HG02798 (cell line): ENCODE results near the gene HOXA6.

Experiments
- ATAC-seq: cut with Tn5 transposase; IDR thresholded peaks from one replicate; pipeline ENCODE4 v1.9.1; 2021; ENCODE audit warnings: mild to moderate bottlenecking; ENCODE audit not compliant: unreplicated experiment, poor library complexity

HOXA6 gene

DNA sequence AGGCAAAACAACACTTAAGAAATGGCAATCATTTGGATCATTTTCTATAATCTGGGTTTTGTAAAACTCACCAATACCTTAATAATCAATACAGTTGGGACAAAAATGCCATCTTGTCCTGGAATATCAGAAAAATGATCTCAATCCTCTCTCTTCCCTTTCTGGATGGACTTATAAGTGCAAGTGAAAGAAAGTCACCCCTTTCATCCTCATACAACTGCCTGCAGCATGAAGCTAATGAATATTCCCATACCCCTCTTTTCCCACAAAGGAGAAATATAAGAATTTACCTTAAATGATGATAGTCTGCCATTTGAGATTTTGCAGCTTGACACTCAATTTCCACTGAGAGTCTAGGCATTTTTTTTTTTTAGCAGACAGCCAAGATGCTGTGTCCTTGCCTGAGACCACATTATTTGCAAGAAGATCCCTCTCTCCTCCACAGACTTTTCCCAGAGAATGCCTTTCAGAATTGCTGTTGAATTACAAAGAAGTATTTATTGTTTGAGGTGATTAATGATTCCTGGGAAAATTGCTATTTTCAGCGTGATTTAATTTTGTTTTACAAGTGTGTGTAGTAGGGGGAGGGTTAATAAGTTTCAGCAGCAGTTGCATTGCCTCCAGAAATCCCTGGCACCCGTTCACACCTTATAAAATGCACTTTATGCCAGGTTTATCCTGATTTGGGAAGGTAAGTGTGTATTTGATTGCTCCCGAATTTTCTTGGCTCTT is 20.8 kb downstream of the HOXA6 start:
- no peak for ATAC-seq

- ATAC-seq, result no peak
These were observed 21.6 kb downstream of the HOXA6 start for GRCh38 chr7:27125986-27126394.

DNA sequence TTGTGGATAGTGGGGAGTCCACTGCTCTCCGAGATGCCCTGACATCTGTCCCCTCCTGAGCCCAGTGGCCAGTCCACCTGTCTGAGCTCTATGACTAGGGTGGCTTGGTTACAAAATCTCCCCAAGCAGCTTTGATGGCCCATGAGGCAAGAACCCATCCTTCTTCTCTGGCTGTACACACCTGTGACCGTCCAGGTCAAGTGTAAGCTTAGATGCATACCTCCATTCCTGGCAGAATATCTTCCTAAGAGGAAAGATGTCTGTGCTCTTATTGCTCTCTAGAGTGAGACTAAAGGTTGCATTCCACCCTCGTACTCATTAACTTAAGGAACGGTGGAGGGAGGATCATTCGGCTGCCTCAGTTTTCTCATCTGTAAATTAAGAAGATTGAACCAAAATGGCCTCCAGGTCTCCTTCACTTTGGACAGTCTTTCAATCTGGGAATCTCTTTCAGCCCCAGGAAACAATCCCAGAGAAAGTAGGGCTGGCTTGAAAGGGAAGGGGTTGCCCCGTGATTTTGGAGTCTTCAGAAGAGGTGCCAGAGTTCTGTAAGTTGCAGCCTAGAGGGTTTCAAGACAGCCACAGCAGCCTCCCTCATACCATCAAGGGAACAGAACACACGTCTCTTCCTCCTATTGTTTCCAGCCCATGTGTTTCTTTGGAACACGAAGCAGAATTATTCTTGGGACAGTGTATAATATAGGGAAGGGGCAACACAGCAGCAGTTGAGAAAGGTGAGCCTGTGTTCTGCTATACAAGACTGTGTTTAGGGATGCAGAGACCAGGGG is 22.5 kb downstream of the HOXA6 start:
- no peak for ATAC-seq

DNA sequence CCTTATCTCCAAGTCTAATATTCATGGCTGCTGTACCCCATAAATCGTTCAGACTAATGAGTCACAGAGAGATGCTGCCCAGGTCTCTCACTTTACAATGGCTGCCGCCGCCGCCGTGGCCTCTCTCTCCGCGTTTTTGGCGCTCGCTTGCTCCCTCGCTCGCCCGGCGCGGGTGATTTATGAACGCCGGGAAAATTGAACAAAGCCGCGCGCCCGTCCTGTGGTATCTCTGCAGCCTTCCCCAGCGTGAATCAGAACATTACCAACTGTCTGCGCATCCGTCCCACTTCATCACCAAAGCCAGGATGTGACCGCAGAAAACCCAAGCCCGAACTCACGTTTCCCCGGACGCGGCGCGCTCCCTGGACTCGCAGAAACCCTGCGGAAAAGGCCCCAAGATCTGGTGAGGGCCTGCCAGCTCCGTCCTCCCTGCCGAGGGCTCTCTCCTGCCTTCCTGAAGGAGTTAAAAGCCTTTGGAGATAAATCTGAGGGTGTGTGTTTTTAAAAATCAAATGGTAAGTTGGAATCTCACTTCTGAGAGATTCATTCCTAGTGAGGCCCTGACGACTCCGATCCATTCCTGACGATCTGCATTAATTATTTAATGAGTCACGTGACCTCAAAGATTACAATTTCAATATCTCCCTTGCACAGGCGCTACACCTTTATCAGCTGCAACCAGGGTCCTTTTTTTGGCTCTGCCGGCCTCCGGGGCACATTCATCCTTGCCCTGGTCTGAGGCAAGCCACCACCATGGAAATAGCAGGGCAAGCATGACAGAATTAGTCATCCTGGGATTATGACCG is 23.3 kb downstream of the HOXA6 start:
- no peak for ATAC-seq

- ATAC-seq, result no peak
These were observed 24.0 kb downstream of the HOXA6 start for GRCh38 chr7:27123477-27124053.

DNA sequence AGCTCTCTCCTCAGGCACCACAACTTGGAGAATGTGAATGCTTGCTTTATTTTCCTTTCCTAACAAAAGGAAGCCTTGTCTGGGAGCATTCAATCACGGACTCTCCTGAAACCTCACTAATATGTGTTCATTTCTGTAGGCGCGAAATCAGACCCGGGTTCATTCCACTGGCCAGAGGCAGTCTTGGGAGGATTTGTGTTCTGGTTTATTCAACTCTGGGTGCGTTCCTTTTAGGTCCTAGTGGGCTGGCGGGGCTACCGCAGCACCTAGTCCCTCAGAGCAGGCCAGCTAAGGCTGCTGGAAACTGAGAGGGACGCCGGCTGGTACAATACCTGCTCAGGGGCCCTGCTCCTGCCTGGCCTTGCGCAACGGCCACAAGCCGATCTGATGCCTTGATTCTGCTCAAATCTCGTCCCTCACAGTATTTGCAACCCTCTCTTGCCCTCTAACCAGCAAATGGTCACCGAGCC is 24.5 kb downstream of the HOXA6 start:
- no peak for ATAC-seq

DNA sequence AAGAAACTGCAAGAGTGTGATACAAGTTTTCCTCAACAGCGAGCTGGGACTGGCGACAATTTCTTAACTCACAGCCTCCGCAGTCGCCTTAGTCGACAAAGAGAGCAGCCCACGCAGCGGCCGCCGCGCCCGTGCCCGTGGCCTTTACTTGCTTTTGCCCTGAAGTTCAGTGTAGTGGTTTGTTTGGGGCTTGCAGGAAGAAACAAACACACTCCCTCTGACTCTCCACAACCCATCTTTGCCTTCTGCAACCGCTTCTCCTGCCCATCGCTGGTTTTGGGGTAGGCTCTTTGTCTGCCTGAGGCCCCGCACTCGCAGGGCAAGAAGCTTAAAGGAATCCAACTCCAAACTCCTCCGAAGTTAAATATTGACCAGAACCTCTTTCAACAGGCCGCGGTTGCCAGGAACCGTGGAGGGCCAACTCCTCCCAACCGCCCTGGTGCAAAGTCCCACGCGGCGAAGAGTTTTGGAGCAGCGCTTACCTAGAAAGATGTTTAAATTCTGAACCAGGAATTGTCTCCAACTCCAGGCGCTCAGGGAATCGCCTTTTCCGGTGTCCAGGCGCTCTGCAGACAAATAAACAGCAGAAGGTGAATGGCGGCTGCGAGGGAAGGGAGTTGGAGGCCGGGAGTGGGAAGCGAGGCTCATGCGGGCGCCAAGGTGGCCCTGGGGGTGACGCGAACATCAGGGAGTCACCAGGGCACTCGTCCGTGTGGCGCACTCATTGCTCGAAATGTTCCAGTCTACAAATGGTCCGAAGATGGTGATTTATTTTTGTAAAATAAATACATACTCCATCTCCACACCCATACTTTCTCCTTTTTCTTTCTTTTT is 25.3 kb downstream of the HOXA6 start:
- no peak for ATAC-seq

DNA sequence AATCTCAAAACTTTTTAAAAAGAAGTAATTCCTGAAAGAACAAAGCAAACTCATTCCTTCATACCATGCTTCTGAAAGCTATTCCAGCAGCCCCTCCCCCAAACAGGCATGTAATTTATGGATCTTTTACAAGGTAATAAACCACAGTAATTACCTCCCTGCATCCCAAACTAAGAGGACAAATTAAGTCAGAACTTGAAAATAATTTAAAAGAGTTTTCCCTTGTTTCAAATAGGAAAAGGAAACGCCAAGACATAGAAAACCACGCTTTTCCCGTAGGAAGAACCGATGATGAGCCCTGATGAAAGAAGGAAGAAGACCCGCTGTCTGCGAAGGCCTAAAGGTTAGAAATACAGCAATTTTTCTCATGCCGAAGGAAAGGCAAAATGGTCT is 25.9 kb downstream of the HOXA6 start:
- ATAC-seq, result no peak

- no peak for ATAC-seq
These were observed 28.1 kb downstream of the HOXA6 start for GRCh38 chr7:27119412-27119911.

DNA sequence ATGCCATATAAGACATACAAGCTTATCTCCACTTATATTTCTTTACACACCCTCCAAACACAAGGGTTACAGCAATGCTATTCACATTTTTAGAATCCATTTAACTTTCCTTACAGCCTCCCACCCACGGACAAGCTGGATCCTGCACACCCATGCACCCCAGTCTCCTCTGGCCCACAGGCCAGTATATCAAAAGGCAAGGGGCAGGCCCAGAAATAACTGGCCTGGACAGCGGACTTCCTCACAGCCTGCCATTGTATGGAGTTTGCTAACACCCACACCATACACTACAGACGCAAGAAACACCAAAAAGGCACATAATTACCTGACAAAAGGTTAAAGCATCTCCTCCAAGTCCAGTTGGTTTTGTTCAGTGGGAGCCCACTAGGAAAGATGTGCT is 29.0 kb downstream of the HOXA6 start:
- no peak for ATAC-seq

GRCh38 chr7:27117887-27118491 is 29.6 kb downstream of the HOXA6 start:
- no peak for ATAC-seq

DNA sequence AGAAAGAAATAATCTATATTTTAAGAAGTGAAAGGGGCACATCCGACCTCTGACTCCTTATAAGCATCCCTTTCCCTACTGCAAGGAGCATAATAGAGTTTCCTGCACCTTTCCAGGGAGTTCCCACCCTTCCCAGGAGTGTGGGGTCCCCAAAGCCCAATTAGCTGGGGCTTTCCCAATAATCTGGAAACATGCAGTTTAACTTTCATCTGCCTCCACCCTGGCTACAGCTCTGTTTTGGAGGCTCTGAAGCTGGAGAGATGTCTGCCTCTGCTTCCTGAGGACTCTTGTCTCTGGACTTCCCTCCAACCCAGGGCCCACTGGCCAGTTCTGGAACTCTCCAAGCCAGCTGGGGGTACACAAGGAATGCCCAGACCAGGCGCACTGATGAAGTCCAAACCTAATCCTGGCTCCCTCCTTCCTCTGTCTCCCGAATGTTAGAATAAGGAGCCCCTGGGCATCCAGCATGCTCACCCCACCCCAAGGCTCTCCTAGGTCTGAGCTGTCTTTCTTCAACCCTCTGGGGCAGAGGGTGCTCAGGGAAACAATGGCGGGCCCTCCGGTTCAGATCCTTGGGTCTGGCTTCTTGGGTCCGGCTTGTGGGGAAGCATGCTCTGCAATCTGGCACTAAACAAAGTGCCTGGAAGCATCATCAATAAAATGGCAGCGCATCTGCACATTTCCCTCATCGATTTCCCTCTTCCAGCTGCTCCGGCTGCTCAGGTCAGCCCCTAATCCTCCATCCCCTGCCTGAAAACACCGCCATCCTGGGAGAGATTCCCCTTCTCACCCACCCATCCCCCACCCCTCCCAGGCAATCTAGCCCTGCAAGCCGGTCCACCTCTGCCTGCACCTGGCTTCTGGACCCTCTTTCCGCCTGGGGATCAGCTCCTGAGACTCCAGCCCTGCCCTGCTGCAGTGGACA is 30.4 kb downstream of the HOXA6 start:
- ATAC-seq, result no peak

GRCh38 chr7:27116031-27116961 is 31.3 kb downstream of the HOXA6 start:
- no peak for ATAC-seq

GRCh38 chr7:27115221-27116026 is 32.1 kb downstream of the HOXA6 start:
- no peak for ATAC-seq

- ATAC-seq, result no peak
These were observed 32.7 kb downstream of the HOXA6 start for GRCh38 chr7:27114881-27115220.

DNA sequence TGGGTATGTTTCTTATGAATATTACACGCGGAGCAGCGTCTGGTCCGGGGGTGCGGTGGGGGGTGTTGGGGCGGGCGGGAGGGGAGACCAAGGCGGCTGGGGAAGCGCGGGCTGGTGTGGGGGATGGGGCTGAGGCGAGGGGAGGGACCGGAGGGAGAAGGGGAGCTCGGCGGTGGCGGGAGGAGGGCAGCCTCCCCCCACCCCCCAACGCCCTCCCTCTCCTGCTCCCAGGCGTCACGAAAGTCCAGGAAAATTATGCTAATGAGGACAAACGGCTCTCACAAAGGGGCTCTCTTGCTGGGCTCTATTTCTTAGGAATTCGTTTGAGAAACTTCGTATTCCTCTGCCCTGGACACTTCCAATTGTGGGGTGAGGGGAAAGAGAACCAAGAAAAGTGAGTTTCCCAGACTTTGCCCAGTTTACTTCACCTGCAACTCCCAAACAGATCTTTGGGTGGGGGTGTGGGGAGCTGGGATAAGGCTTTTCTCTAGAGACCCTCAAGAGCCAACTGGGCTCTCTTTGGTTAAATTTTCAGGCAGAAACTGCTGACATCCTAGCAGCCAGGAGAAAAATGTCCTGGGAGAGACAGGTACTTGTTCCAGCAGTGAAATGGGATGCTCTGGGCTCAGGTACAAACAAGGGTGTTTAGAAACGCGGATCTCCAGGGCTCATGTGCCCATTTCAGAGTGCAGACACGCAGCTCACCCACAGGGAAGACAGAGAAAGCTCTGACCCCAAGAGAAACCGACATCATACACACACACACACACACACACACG is 33.4 kb downstream of the HOXA6 start:
- ATAC-seq, result no peak
